Measurements from ENCODE around the gene PDHX. TPM values are rescaled to one million over a fixed set of nuclear protein-coding genes. Genes with fewer than 3 reads are reported as not detected.
"Not testable (repeated sequence)": the region's sequence is repeated elsewhere in the genome, so short reads cannot be mapped to it uniquely, and the experiment has no call there.

Gene PDHX
- total and polyA plus RNA-seq, 4 donors = 14.9 to 35.2 (median 24.0) TPM

GRCh38 chr11:34891611-34892010 lies 24.8 kb upstream of the PDHX start:
- H3K9ac ChIP-seq (ENCODE audit: low read depth in 1 of 2, low read length in 2 of 2) = no peak overlapping the region
- H3K27ac ChIP-seq (ENCODE audit: low read depth in 1 of 2, low read length in 2 of 2) = no peak overlapping the region
- 85% methylated on average over 3 of the region's 3 CpGs for WGBS
- TF ChIP-seq HNF4A (conservative IDR thresholded peaks at IDR 0.05) (no peak), RAD21 (IDR thresholded peaks at IDR 0.05) (no peak), GABPA (IDR thresholded peaks at IDR 0.05 in 1 of 2, conservative IDR thresholded peaks at IDR 0.05 in 1 of 2) (no peak), RXRA (IDR thresholded peaks at IDR 0.05) (no peak), ZBTB33 (IDR thresholded peaks at IDR 0.05) (no peak)
- TF ChIP-seq, protein P1, sequence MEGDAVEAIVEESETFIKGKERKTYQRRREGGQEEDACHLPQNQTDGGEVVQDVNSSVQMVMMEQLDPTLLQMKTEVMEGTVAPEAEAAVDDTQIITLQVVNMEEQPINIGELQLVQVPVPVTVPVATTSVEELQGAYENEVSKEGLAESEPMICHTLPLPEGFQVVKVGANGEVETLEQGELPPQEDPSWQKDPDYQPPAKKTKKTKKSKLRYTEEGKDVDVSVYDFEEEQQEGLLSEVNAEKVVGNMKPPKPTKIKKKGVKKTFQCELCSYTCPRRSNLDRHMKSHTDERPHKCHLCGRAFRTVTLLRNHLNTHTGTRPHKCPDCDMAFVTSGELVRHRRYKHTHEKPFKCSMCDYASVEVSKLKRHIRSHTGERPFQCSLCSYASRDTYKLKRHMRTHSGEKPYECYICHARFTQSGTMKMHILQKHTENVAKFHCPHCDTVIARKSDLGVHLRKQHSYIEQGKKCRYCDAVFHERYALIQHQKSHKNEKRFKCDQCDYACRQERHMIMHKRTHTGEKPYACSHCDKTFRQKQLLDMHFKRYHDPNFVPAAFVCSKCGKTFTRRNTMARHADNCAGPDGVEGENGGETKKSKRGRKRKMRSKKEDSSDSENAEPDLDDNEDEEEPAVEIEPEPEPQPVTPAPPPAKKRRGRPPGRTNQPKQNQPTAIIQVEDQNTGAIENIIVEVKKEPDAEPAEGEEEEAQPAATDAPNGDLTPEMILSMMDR (IDR thresholded peaks at IDR 0.05; ENCODE audit: low read depth, low read length, missing input control) = no peak
- H3K27me3 ChIP-seq (ENCODE audit: control insufficient read depth in 4 of 4, insufficient read depth in 4 of 4, low read length in 3 of 4) = no peaks in the 10 kb centered on the region
- H3K4me1 ChIP-seq (ENCODE audit: control insufficient read depth in 4 of 4, insufficient read depth in 4 of 4, low read length in 3 of 4) = peaks cover 0 to 12% (median 7%) of the 10 kb centered on the region in 4 donors
- DNase-seq (ENCODE audit: low spot score) = no peak
- no peak overlapping the region for H3K4me3 ChIP-seq (ENCODE audit: low read depth in 1 of 3, low read length in 3 of 3)
- H3K36me3 ChIP-seq (ENCODE audit: control insufficient read depth in 4 of 4, insufficient read depth in 3 of 4, low read depth in 1 of 4, low read length in 3 of 4) = no peaks in the 10 kb centered on the region
- H3K9me3 ChIP-seq (ENCODE audit: control insufficient read depth in 4 of 4, low read length in 3 of 4) = peaks cover 0 to 1% (median 0%) of the 10 kb centered on the region in 4 donors

- H3K4me1 ChIP-seq (ENCODE audit: control insufficient read depth in 4 of 4, insufficient read depth in 4 of 4, low read length in 3 of 4) = peaks cover 0 to 5% (median 4%) of the 10 kb centered on the region in 4 donors
- 80% methylated on average over 1 of the region's 1 CpG for WGBS
- no peak overlapping the region for H3K27ac ChIP-seq (ENCODE audit: low read depth in 1 of 2, low read length in 2 of 2)
- H3K9ac ChIP-seq (ENCODE audit: low read depth in 1 of 2, low read length in 2 of 2) = no peak overlapping the region
- H3K27me3 ChIP-seq (ENCODE audit: control insufficient read depth in 4 of 4, insufficient read depth in 4 of 4, low read length in 3 of 4) = no peaks in the 10 kb centered on the region
- H3K9me3 ChIP-seq (ENCODE audit: control insufficient read depth in 4 of 4, low read length in 3 of 4) = peaks cover 0 to 14% (median 5%) of the 10 kb centered on the region in 4 donors
- DNase-seq (ENCODE audit: low spot score) = no peak
- TF ChIP-seq FOXA2 (IDR thresholded peaks at IDR 0.05) = no peak
- TF ChIP-seq, protein P1 (IDR thresholded peaks at IDR 0.05; ENCODE audit: low read depth, low read length, missing input control) = no peak
- no peak for TF ChIP-seq REST (IDR thresholded peaks at IDR 0.05)
- TF ChIP-seq GABPA (IDR thresholded peaks at IDR 0.05 in 1 of 2, conservative IDR thresholded peaks at IDR 0.05 in 1 of 2) = no peak
- no peak for TF ChIP-seq FOXA1 (IDR thresholded peaks at IDR 0.05)
- no peak for TF ChIP-seq SP1 (IDR thresholded peaks at IDR 0.05)
- no peak for TF ChIP-seq YY1 (IDR thresholded peaks at IDR 0.05)
- TF ChIP-seq, protein P2, sequence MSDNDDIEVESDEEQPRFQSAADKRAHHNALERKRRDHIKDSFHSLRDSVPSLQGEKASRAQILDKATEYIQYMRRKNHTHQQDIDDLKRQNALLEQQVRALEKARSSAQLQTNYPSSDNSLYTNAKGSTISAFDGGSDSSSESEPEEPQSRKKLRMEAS (IDR thresholded peaks at IDR 0.05) = no peak
- no peak for TF ChIP-seq RXRA (IDR thresholded peaks at IDR 0.05)
- TF ChIP-seq ATF3 (IDR thresholded peaks at IDR 0.05) = no peak
- no peak for TF ChIP-seq JUND (IDR thresholded peaks at IDR 0.05)
- no peak for TF ChIP-seq TAF1 (conservative IDR thresholded peaks at IDR 0.05)
- TF ChIP-seq HNF4G (IDR thresholded peaks at IDR 0.05) = no peak
- TF ChIP-seq NR2F2 (IDR thresholded peaks at IDR 0.05) = no peak
- no peak overlapping the region for H3K4me3 ChIP-seq (ENCODE audit: low read depth in 1 of 3, low read length in 3 of 3)
- H3K36me3 ChIP-seq (ENCODE audit: control insufficient read depth in 4 of 4, insufficient read depth in 3 of 4, low read depth in 1 of 4, low read length in 3 of 4) = no peaks in the 10 kb centered on the region
Observed at GRCh38 chr11:34893416-34893815, 23.0 kb upstream of the PDHX start.

DNA sequence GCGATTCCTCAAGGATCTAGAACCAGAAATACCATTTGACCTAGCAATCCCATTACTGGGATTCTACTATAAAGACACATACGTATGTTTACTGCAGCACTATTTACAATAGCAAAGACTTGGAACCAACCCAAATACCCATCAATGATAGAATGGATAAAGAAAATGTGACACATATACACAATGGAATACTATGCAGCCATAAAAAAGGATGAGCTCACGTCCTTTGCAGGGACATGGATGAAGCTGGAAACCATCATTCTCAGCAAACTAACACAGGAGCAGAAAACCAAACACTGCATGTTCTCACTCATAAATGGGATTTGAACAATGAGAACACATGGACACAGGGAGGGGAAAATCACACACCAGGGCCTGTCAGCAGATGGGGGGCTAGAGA lies 20.2 kb upstream of the PDHX start:
- H3K4me3 ChIP-seq (ENCODE audit: low read depth in 1 of 3, low read length in 3 of 3); H3K36me3 ChIP-seq (ENCODE audit: control insufficient read depth in 4 of 4, insufficient read depth in 3 of 4, low read depth in 1 of 4, low read length in 3 of 4); H3K27ac ChIP-seq (ENCODE audit: low read depth in 1 of 2, low read length in 2 of 2); H3K9ac ChIP-seq (ENCODE audit: low read depth in 1 of 2, low read length in 2 of 2); H3K27me3 ChIP-seq (ENCODE audit: control insufficient read depth in 4 of 4, insufficient read depth in 4 of 4, low read length in 3 of 4); H3K4me1 ChIP-seq (ENCODE audit: control insufficient read depth in 4 of 4, insufficient read depth in 4 of 4, low read length in 3 of 4); DNase-seq (ENCODE audit: low spot score): not testable (repeated sequence)
- 97% methylated on average over 3 of the region's 3 CpGs for WGBS
- peaks cover 14 to 39% (median 21%) of the 10 kb centered on the region in 4 donors for H3K9me3 ChIP-seq (ENCODE audit: control insufficient read depth in 4 of 4, low read length in 3 of 4)
